HG03097 (cell line): Measurements from ENCODE around the gene TMBIM1.

Source experiments
- ATAC-seq: cut with Tn5 transposase; IDR thresholded peaks from one replicate; pipeline ENCODE4 v1.9.1; 2021; ENCODE audit not compliant: unreplicated experiment, low FRiP score

The TMBIM1 gene

DNA sequence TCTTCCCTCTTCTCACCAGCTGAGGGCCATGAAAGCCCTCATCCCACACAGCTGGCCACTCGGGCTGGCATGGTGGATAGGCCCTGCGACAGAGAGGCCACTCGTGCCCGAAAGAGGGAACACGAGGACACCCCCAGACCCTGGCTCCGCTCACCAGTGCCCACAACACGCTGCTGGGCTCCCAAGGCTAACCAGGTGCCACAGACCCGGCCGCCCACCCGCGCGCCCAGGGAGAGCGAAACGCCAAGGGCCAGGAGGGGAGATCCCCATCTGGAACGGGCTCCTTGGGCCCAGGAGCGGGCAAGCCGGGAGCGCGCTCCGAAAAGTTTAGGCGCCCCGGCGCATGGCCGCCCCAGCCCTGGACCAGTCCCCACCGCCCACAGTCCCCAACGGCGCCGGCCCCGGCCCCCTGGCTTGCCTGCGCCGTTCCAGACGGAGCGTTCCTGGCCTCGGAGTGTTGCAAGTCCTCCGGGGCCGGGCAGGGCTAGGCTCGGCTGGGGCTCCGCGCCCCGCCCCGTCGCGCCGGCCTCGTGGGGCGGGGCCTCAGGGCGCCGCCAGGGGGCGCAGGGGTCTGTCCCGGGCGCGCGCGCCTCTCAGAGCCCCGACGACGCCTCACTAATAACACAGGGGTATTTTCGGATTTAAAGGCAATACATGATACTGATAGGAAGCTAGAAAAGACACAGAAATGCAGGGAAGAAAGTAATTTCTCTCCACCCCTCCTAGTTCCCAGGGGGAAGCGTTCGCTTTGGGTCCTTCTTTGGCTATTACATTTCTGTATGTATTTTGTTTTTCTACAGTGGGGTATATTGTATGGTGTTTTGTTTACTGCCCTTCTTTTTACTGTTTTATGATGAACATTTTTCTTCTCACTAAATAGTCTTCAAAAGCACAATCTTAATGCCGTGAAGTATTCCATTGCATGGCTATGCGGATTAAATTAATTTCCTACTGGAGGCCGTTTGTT, at the start of gene TMBIM1:
Gene TMBIM1, minus strand, starts transcription at position 456 of the 967 bp plus-strand sequence. CDS start 10,362 bp downstream, outside the sequence.
- peak; percentile 58 for ATAC-seq

DNA sequence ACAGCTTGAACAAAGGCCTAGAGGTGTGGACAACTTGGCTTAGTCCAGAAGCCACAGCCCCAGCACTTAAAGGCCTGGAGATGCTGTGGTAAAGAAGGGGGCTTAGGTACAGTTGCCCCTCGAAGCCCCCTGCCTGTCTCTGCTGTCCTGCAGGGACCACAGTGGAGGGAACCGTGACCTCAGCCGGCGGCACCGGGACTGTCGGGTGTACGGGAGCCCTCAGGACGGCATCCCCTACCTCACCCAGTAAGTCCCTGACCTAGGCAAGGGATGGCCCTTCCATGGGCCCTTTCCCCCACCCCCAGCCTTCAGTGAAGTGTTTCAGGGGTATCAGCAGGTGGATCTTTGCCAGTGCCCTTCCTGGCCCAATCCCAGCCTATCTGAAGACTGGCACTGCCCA, 49.1 kb upstream of the TMBIM1 start:
- no peak for ATAC-seq

DNA sequence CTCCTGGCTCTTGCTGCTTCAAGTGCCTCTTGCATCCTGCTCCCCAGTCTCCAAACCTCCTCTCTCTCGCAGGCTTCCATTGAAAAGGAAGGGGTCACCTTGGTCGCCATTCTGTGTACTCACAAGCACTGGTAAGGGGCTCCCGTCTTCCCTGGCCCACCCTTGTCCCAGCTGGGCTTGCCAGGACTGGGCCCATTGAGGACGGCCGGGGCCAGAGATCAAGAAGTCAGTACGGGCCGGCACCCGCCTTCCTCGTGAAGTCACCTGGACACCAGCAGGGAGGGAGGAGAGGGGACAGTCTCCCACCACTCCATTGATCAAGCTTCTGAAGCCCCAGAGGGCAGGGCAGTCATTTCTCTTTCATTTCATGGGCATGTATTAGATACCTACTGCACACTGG, 48.4 kb upstream of the TMBIM1 start:
- no peak for ATAC-seq

DNA sequence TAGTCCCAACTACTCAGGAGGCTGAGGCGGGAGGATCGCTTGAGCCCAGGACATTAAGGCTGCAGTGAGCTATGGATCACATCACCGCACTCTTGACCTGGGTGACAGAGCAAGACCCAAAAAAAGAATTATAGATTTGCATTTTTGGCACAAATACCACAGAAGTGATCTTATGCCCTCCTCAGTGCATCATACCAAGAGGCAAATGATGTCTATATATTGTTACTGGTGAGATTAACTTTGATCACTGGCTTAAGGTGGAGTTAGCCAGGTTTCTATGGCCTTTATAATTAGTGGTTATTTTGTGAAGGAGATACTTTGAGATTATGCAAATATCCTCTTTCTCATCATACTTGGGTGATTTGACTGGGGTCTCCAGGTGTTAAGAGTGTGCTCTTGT, 42.2 kb upstream of the TMBIM1 start:
- no peak for ATAC-seq

DNA sequence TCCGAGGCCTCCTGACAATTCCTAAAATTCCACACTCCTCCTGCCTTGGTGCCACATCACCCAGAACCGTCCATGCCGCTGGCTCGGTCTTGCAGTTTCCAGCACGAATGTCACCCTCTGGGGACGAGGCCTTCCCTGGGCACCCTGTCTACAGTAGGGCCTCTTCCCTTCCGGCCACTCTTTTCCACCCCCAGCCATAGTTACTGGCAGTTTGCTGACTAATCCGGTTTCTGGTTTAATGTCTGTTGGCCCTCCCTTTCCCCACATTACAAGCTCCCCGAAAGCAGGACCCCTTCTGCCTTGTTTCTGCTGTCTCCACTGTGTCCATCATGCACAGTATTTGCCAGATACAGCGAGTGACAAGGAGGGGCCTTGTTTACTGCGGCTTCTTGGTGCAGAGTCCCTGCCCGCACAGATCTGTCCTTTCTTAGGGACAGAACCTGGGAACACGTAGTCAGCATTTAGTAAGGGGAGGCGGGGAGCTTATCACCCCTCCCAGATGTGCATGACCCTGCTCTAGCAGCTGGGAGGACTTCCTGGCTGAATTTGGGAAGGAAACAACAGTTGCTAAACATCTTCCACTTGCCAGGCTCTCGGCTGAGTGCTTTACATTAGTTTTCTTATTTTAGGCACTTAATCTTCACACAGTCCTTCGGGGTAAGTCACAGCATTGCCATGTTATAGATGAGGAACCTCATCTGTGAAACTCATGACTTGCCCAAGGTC, 40.8 kb upstream of the TMBIM1 start:
- no peak for ATAC-seq

DNA sequence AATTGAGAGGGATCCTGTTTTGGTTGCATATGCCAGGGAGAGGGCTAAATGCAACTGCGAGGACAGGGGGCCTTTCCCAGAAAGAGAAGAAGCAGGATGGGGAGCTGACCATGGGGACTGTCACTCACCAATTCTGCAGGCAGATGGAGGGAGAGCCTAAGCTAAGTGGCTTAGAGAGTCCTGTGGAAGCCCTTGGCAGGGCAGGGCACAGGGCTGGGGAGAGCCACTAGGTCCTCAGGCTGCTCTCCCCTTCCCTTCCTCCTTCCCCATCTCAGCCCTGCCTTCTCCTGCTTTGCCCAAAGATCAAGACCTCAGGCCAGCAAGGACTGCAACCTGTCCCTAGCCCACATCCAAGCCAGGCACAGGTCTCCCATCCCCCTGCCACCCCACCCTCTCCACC, 40.0 kb upstream of the TMBIM1 start:
- no peak for ATAC-seq

DNA sequence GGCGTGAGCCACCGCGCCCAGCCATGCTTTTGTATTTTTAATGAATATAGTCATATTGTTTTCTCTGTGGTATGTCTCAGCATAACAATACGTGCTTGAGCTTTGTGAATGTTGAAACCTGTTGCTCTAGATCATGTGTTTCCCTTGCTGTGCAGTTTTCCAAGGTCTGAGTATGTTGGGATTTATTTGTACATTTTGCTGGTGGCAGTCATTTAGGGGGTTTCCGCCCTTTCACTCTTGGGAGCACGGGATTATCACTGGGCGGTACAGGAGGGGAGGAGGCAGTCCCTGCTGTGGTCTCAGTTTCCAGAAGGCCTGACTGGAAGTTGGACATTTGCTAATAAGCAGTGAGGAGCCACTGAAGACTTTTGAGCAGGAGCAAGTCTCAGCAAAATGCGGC, 39.4 kb upstream of the TMBIM1 start:
- no peak for ATAC-seq

DNA sequence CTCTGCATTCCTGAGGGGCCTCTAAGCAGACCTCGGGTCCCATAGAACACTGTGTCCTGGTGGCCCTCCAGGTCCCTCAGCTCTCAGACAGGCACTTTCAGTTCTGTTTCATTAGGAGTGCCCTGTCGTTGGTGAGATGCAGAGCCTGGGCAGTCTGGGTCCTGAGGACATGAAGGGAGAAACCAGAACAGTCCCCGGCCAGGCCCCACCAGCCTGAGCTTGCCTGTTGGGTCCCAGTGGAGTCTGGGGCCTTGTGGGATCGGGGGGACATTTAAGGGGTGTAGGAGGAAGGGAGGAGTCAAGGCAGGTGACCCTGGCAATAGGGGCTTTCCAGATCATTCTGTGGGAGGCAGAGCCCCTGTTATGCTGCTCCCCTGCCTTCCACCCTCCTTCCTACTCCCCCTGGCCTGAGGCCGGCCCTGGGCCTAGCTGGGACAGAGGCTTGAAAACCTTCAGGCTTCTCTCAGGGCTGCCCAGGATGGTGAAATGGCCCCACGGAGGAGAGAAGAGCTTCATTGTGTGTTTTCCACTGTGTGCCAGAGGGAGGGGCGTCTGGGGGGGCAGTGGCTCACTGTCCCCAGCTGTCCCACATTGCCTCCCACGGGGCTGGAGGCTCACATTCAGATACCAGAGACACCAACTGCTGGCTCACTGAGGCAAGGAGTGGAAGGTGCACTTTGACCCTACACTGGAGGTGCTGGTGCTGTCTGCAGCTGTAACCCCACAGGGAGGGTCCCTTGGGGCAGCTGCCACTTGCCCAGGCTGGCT, 37.7 kb upstream of the TMBIM1 start:
- peak; percentile 30 for ATAC-seq

DNA sequence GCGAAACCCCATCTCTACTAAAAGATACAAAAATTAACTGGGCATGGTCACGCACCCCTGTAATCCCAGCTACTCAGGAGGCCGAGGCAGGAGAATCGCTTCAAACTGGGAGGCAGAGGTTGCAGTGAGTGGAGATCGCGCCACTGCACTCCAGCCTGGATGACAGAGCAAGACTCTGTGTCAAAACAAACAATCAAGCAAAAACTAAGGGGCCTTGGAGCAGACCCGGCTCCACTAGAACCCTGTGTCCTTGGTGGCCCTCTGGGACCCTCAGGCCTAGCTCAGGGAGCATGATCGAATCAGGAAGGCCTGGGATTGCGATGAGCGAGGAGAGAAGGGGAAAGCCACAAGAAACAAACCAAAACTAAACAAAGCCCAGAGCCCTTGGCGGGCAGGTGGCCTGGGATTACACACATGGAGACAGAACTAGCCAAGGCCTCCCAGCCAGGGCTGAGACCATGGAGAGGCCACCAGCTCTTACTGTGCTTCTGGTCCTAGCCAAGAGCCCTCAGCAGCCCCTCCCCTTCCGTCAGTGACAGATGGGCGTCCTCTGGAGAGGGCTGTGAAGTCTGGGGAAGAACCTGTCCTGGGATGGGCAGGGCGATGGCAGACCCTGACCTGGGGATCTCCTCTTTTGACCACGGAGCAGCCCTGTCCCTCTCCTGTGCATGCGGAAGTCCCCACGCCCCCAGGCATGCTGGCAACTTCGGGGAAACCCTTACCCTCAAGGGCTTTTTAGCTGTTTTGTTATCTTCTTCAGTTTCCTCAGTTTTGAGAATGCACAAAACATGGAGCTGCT, 36.9 kb upstream of the TMBIM1 start:
- ATAC-seq: peak; percentile 34

DNA sequence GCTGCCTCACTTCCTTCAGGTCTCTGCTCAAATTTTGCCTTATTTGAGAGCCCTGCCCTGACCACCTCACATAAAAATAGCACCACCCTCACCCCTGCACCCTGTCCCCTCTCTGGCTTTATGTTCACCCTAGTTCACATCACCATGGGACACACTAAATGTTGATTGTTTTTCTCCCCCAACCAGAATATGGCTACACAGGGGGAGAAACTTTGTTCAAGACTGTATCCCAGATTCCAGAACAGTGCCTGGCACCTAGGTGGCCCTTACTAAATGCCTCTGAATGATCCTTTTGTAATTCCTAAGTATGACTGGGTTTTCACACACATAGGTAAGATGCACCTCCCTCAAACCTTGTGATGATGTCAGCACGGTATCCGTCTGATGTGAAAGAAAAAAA, 36.0 kb upstream of the TMBIM1 start:
- no peak for ATAC-seq

DNA sequence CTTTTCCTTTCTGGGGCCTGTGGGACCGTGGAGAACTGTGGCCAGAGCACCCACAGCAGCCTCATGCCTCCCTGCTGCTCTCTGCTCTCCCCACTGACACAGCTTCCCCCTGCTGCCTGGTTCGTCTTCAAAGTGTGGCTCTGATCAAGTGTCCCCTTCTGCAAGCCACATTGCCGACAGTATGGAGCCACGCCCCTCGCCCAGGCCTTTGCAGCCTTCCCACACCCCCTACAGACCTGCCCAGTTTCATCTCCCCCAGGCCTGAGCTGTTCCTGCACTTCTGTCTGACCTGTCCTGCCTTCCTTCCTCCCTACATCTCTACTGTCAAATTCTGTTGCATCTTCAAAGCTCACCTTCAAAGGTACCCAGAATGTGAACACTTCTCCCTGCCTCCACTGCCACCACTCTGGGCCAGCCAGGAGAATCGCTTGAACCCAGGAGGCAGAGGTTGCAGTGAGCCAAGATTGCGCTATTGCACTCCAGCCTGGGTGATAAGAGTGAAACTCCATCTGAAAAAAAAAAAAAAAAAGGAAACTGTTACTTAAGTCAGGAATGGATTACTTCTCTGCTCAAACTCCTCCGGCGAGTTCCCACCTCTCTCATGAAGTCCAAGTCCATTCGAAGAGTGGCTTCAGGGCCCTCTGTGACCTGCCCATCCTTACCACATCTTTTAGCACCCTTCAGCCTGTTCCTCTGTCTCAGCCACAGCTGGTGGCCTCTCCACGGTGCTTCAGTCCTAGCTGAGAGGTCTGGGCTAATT, 35.3 kb upstream of the TMBIM1 start:
- no peak for ATAC-seq

DNA sequence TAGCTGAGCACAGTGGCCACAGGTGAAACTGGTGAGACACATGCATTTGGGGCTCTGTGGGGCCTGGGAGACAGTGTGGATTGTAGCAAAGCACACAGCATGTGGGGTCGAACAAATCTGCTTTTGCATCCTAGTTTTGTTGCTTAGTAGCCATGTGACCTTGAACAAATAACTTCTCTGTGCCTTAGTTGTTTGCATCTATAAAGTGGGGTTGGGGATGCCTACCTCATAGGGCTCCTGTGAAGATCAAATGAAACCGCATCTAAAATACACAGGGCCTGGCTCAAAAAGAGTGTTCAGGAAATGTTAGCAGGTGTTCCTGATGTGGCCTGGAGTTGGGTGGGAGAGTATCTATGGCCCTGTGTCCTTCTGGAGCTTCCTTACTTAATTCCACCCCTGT, 34.0 kb upstream of the TMBIM1 start:
- ATAC-seq: no peak

DNA sequence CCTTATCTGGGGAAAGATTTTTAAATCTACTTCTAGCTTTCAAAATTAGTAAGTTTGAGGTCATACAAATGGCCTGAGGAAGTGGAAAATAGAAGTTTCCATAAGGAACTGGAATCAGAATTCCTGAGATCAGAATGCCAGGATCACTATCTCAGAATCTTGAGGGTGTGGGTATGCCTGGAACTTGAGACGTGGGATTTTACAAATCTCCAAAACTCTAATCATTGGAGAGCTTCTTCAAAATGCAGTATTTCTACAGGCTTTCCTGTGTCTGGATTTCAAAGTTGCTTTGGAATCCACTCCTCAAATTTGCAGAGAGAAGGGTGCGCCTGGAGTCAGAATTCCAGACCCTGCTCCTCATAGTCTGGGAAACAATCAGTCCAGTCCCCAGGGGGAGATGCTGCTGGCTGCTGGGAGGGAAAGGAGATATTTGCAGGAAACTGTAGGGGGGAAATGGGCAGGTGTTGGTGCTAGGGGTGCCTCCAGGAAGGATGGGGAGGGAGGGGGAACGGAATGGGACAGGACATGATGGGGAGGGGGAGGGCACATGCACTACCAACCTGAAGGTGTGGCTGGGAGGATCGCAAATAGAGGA, 33.4 kb upstream of the TMBIM1 start:
- ATAC-seq: no peak

DNA sequence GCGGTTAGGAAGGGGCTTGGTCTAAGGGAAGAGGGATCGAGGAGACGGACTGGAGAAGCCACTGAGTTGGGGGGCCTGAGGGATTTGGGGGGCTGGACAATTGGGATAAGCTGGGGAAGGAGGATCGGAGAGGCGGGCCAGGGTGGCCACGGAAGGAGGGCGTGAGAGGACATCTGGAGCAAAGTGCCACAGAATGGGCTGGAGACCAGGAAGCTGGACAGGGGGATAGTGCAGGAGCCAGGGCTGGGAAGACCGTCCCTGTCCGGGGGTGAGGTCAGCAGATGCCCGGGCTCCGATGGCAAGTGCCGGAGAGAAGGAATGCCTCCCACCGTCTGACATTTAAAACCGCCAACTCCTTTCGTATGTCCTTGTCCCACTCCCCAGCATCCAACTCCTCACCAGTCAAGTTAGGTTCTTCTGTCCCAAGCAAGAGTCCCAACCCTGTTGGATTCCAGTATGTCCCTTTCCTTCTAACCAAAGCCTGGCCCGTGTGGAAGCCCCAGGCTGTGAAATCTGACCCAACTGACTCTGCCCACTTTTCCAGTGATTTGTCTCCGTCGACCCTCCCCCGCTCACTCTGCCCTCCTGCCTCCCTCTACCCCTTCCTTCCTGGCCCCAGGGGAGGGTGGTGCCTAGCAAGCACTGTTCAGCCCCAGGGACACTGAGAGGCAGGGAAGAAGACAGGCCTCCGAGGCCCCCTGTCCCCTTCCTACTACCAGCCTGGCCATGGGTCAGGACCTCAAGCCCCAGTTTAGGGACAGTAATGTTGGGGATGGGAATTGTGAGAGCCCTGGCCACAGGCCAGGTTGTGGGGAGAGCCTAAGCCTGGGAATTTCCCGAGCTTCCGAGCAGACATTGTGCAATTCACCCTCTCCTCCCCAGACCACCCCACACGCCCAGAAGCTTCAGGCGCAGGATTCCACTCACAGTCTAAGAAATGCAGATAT, 31.5 kb upstream of the TMBIM1 start:
- no peak for ATAC-seq

GRCh38 chr2:218322768-218323525, 30.6 kb upstream of the TMBIM1 start:
- ATAC-seq: peak; percentile 58

GRCh38 chr2:218320704-218321336, 28.5 kb upstream of the TMBIM1 start:
- ATAC-seq: no peak
